WTC11 (cell line): ENCODE data around the gene ZEB1. TPM values are rescaled to one million over a fixed set of nuclear protein-coding genes. Genes with fewer than 3 reads are reported as not detected.

Experiments used
- ATAC-seq: fragments of 200-7000 bp; cut with Tn5 transposase; 2 replicates; pipeline ENCODE4 v1.10.0; 2021; ENCODE audit warnings: mild to moderate bottlenecking, moderate library complexity
- CTCF ChIA-PET: fragments of 300-600 bp; sonication (Branson Sonifier 250); formaldehyde crosslinking; loops from one replicate; lab custom pipeline; 2021; ENCODE audit warnings: antibody characterized with exemption; lab: Charles Lee
- POLR2A ChIA-PET: fragments of 350-600 bp; sonication (Branson Sonifier 250); formaldehyde crosslinking; loops from one replicate; lab custom pipeline; 2021; ENCODE audit warnings: antibody characterized with exemption; lab: Charles Lee
- DNase-seq: peaks from one replicate; pipeline ENCODE4 v3.0.0; 2021; ENCODE audit warnings: low spot score
- H3K27ac Mint-ChIP-seq: 2 replicates; pipeline ENCODE4 v1.8.0; 2021; ENCODE audit warnings: mixed read lengths
- H3K27me3 Mint-ChIP-seq: 2 replicates; pipeline ENCODE4 v1.8.0; 2021; ENCODE audit warnings: low read depth, mild to moderate bottlenecking, moderate library complexity, mixed read lengths
- H3K36me3 Mint-ChIP-seq: 2 replicates; pipeline ENCODE4 v1.8.0; 2021; ENCODE audit warnings: mixed read lengths
- H3K4me1 Mint-ChIP-seq: 2 replicates; pipeline ENCODE4 v1.8.0; 2022; ENCODE audit warnings: mixed read lengths
- H3K4me3 Mint-ChIP-seq: 2 replicates; pipeline ENCODE4 v1.8.0; 2021; ENCODE audit warnings: mild to moderate bottlenecking, moderate library complexity, mixed read lengths
- H3K9me3 Mint-ChIP-seq: 2 replicates; pipeline ENCODE4 v1.8.0; 2021; ENCODE audit warnings: mixed read lengths
- CREM ChIP-seq: sonication (generic); formaldehyde crosslinking; IDR thresholded peaks from 2 replicates; pipeline ENCODE4 v1.8.1; 2022; ENCODE audit warnings: mild to moderate bottlenecking, missing genetic modification reagents, moderate library complexity
- EMX1 ChIP-seq: fragments of 250-450 bp; sonication (Bioruptor Pico); IDR thresholded peaks from 2 replicates; pipeline ENCODE4 v1.8.0; 2021; ENCODE audit warnings: mild to moderate bottlenecking
- ESRRA ChIP-seq: sonication (generic); formaldehyde crosslinking; IDR thresholded peaks from 2 replicates; pipeline ENCODE4 v1.8.1; 2022; ENCODE audit warnings: mild to moderate bottlenecking, missing genetic modification reagents, borderline replicate concordance
- ETV6 ChIP-seq: sonication (generic); formaldehyde crosslinking; IDR thresholded peaks from 2 replicates; pipeline ENCODE4 v1.8.1; 2022; ENCODE audit warnings: mild to moderate bottlenecking, missing genetic modification reagents
- GRHL2 ChIP-seq: fragments of 250-450 bp; sonication (Bioruptor Pico); IDR thresholded peaks from 2 replicates; pipeline ENCODE4 v1.8.0; 2022; ENCODE audit warnings: mild to moderate bottlenecking, moderate library complexity; ENCODE audit not compliant: insufficient replicate concordance, severe bottlenecking
- GTF2I ChIP-seq: fragments of 250-450 bp; sonication (Bioruptor Pico); conservative IDR thresholded peaks from 2 replicates; pipeline ENCODE4 v1.4.0; 2021; ENCODE audit warnings: mild to moderate bottlenecking
- JAZF1 ChIP-seq: fragments of 250-450 bp; sonication (Bioruptor Pico); IDR thresholded peaks from 2 replicates; pipeline ENCODE4 v1.9.0; 2021; ENCODE audit warnings: moderate library complexity, mild to moderate bottlenecking, inconsistent platforms
- KAT7 ChIP-seq: sonication (generic); formaldehyde crosslinking; IDR thresholded peaks from 2 replicates; pipeline ENCODE4 v1.8.1; 2023; ENCODE audit warnings: missing genetic modification reagents, mild to moderate bottlenecking, borderline replicate concordance
- MXD4 ChIP-seq: fragments of 250-450 bp; sonication (Bioruptor Pico); IDR thresholded peaks from 2 replicates; pipeline ENCODE4 v1.8.0; 2021; ENCODE audit warnings: mild to moderate bottlenecking, moderate library complexity, borderline replicate concordance
- MYBL2 ChIP-seq: sonication (generic); formaldehyde crosslinking; IDR thresholded peaks from 2 replicates; pipeline ENCODE4 v1.8.1; 2023; ENCODE audit warnings: mild to moderate bottlenecking, moderate library complexity, missing genetic modification reagents
- NR2C2 ChIP-seq: sonication (generic); formaldehyde crosslinking; IDR thresholded peaks from 2 replicates; pipeline ENCODE4 v1.8.0; 2022; ENCODE audit warnings: mild to moderate bottlenecking, missing genetic modification reagents
- OVOL2 ChIP-seq: fragments of 250-450 bp; sonication (Bioruptor Pico); IDR thresholded peaks from 2 replicates; pipeline ENCODE4 v1.9.0; 2021; ENCODE audit warnings: mild to moderate bottlenecking, borderline replicate concordance
- PRRX2 ChIP-seq: fragments of 250-450 bp; sonication (Bioruptor Pico); IDR thresholded peaks from 2 replicates; pipeline ENCODE4 v1.8.0; 2021; ENCODE audit warnings: mild to moderate bottlenecking
- RELA ChIP-seq: sonication (generic); formaldehyde crosslinking; IDR thresholded peaks from 2 replicates; pipeline ENCODE4 v1.8.1; 2022; ENCODE audit warnings: missing genetic modification reagents, mild to moderate bottlenecking, borderline replicate concordance
- SMAD4 ChIP-seq: sonication (generic); formaldehyde crosslinking; IDR thresholded peaks from 2 replicates; pipeline ENCODE4 v1.8.0; 2022; ENCODE audit warnings: mild to moderate bottlenecking, missing genetic modification reagents
- TP53 ChIP-seq: sonication (generic); formaldehyde crosslinking; IDR thresholded peaks from 2 replicates; pipeline ENCODE4 v1.8.1; 2023; ENCODE audit warnings: mild to moderate bottlenecking, missing genetic modification reagents
- ZBTB21 ChIP-seq: sonication (generic); formaldehyde crosslinking; IDR thresholded peaks from 2 replicates; pipeline ENCODE4 v1.8.1; 2023; ENCODE audit warnings: mild to moderate bottlenecking, missing genetic modification reagents, borderline replicate concordance
- ZNF121 ChIP-seq: sonication (generic); formaldehyde crosslinking; IDR thresholded peaks from 2 replicates; pipeline ENCODE4 v1.8.0; 2023; ENCODE audit warnings: missing genetic modification reagents
- ZNF416 ChIP-seq: fragments of 250-450 bp; sonication (Bioruptor Pico); IDR thresholded peaks from 2 replicates; pipeline ENCODE4 v1.9.0; 2021; ENCODE audit warnings: mild to moderate bottlenecking, inconsistent platforms
- ZNF423 ChIP-seq: fragments of 250-450 bp; sonication (Bioruptor Pico); IDR thresholded peaks from 2 replicates; pipeline ENCODE4 v2.1.2; 2022; ENCODE audit warnings: mild to moderate bottlenecking, moderate library complexity
- ZNF671 ChIP-seq: fragments of 250-450 bp; sonication (Bioruptor Pico); IDR thresholded peaks from 2 replicates; pipeline ENCODE4 v1.8.0; 2021; ENCODE audit warnings: mild to moderate bottlenecking
- total RNA-seq: library from RNA; stranded (reverse); gene quantifications from 3 replicates; pipeline ENCODE4 v1.2.3, GENCODE V29; 2021
- TF ChIP-seq, protein P1 (sequence below): fragments of 250-450 bp; sonication (Bioruptor Pico); IDR thresholded peaks from 2 replicates; pipeline ENCODE4 v1.8.0; 2021; ENCODE audit warnings: mild to moderate bottlenecking
- TF ChIP-seq, protein P2 (sequence below): sonication (generic); formaldehyde crosslinking; IDR thresholded peaks from 2 replicates; pipeline ENCODE4 v1.8.1; 2023; ENCODE audit warnings: mild to moderate bottlenecking, missing genetic modification reagents, borderline replicate concordance
- TF ChIP-seq, protein P3 (sequence below): sonication (generic); formaldehyde crosslinking; IDR thresholded peaks from 2 replicates; pipeline ENCODE4 v1.8.1; 2023; ENCODE audit warnings: mild to moderate bottlenecking, missing genetic modification reagents, moderate library complexity
- TF ChIP-seq, protein P4 (sequence below): sonication (generic); formaldehyde crosslinking; conservative IDR thresholded peaks from 2 replicates; pipeline ENCODE4 v1.8.1; 2023; ENCODE audit warnings: mild to moderate bottlenecking, low read depth, missing genetic modification reagents, moderate library complexity
- TF ChIP-seq, protein P5 (sequence below): fragments of 250-450 bp; sonication (Bioruptor Pico); IDR thresholded peaks from 2 replicates; pipeline ENCODE4 v1.9.0; 2021; ENCODE audit warnings: moderate library complexity, mild to moderate bottlenecking, inconsistent platforms, borderline replicate concordance
- TF ChIP-seq, protein P6 (sequence below): sonication (generic); formaldehyde crosslinking; IDR thresholded peaks from 2 replicates; pipeline ENCODE4 v1.8.1; 2022; ENCODE audit warnings: mild to moderate bottlenecking, moderate library complexity, missing genetic modification reagents

ZEB1 gene
- total RNA-seq, 1 experiment from 2014 or later = 0.39 TPM

DNA sequence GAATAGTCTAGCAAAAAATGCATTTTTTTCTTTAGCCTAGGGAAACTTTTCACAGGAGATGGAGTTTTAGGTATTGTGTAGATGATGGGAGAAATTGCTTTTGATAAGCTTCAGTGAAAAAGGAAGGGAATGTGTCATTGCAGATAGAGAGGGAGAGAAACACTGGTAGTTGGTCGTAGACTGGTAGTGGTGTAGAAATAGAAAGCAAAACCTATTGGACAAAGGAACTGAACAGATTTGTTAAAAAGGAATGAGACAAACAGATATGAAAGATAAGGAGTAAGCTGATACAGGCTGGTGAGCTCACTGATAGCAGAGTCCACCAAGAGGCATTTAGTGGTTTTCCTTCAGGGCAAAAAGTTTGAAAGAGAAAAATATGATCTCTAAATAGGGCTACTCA is 94.3 kb downstream of the ZEB1 start:
- CTCF ChIA-PET = no interaction called here
- Mint-ChIP-seq H3K27ac (no peak overlapping the region), H3K36me3 (peaks cover 4% of the 10 kb centered on the region), H3K9me3 (peaks cover 17% of the 10 kb centered on the region), H3K4me3 (no peak overlapping the region), H3K4me1 (no peaks in the 10 kb centered on the region), H3K27me3 (no peaks in the 10 kb centered on the region)
- DNase-seq (no peak), ATAC-seq (no peak)
- POLR2A ChIA-PET = no interaction called here
- TF ChIP-seq OVOL2 = no peak
- no peak for TF ChIP-seq EMX1
- TF ChIP-seq ZNF671 = no peak
- TF ChIP-seq ZNF423 (CRISPR knock-in tag) = no peak
- no peak for TF ChIP-seq SMAD4 (CRISPR knock-in tag)
- no peak for TF ChIP-seq TP53 (CRISPR knock-in tag)
- TF ChIP-seq MYBL2 (CRISPR knock-in tag) = no peak
- TF ChIP-seq GTF2I (CRISPR knock-in tag) = no peak
- TF ChIP-seq KAT7 = no peak
- TF ChIP-seq, protein P1, sequence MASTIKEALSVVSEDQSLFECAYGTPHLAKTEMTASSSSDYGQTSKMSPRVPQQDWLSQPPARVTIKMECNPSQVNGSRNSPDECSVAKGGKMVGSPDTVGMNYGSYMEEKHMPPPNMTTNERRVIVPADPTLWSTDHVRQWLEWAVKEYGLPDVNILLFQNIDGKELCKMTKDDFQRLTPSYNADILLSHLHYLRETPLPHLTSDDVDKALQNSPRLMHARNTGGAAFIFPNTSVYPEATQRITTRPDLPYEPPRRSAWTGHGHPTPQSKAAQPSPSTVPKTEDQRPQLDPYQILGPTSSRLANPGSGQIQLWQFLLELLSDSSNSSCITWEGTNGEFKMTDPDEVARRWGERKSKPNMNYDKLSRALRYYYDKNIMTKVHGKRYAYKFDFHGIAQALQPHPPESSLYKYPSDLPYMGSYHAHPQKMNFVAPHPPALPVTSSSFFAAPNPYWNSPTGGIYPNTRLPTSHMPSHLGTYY = no peak
- TF ChIP-seq, protein P2, sequence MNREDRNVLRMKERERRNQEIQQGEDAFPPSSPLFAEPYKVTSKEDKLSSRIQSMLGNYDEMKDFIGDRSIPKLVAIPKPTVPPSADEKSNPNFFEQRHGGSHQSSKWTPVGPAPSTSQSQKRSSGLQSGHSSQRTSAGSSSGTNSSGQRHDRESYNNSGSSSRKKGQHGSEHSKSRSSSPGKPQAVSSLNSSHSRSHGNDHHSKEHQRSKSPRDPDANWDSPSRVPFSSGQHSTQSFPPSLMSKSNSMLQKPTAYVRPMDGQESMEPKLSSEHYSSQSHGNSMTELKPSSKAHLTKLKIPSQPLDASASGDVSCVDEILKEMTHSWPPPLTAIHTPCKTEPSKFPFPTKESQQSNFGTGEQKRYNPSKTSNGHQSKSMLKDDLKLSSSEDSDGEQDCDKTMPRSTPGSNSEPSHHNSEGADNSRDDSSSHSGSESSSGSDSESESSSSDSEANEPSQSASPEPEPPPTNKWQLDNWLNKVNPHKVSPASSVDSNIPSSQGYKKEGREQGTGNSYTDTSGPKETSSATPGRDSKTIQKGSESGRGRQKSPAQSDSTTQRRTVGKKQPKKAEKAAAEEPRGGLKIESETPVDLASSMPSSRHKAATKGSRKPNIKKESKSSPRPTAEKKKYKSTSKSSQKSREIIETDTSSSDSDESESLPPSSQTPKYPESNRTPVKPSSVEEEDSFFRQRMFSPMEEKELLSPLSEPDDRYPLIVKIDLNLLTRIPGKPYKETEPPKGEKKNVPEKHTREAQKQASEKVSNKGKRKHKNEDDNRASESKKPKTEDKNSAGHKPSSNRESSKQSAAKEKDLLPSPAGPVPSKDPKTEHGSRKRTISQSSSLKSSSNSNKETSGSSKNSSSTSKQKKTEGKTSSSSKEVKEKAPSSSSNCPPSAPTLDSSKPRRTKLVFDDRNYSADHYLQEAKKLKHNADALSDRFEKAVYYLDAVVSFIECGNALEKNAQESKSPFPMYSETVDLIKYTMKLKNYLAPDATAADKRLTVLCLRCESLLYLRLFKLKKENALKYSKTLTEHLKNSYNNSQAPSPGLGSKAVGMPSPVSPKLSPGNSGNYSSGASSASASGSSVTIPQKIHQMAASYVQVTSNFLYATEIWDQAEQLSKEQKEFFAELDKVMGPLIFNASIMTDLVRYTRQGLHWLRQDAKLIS = no peak
- TF ChIP-seq GRHL2 = no peak
- TF ChIP-seq ESRRA = no peak
- TF ChIP-seq RELA (CRISPR knock-in tag) = no peak
- TF ChIP-seq ZBTB21 (CRISPR knock-in tag) = no peak
- TF ChIP-seq, protein P3, sequence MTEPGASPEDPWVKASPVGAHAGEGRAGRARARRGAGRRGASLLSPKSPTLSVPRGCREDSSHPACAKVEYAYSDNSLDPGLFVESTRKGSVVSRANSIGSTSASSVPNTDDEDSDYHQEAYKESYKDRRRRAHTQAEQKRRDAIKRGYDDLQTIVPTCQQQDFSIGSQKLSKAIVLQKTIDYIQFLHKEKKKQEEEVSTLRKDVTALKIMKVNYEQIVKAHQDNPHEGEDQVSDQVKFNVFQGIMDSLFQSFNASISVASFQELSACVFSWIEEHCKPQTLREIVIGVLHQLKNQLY = no peak
- TF ChIP-seq ZNF416 (CRISPR knock-in tag) = no peak
- TF ChIP-seq, protein P4, sequence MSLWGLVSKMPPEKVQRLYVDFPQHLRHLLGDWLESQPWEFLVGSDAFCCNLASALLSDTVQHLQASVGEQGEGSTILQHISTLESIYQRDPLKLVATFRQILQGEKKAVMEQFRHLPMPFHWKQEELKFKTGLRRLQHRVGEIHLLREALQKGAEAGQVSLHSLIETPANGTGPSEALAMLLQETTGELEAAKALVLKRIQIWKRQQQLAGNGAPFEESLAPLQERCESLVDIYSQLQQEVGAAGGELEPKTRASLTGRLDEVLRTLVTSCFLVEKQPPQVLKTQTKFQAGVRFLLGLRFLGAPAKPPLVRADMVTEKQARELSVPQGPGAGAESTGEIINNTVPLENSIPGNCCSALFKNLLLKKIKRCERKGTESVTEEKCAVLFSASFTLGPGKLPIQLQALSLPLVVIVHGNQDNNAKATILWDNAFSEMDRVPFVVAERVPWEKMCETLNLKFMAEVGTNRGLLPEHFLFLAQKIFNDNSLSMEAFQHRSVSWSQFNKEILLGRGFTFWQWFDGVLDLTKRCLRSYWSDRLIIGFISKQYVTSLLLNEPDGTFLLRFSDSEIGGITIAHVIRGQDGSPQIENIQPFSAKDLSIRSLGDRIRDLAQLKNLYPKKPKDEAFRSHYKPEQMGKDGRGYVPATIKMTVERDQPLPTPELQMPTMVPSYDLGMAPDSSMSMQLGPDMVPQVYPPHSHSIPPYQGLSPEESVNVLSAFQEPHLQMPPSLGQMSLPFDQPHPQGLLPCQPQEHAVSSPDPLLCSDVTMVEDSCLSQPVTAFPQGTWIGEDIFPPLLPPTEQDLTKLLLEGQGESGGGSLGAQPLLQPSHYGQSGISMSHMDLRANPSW (CRISPR knock-in tag) = no peak
- no peak for TF ChIP-seq MXD4 (CRISPR knock-in tag)

DNA sequence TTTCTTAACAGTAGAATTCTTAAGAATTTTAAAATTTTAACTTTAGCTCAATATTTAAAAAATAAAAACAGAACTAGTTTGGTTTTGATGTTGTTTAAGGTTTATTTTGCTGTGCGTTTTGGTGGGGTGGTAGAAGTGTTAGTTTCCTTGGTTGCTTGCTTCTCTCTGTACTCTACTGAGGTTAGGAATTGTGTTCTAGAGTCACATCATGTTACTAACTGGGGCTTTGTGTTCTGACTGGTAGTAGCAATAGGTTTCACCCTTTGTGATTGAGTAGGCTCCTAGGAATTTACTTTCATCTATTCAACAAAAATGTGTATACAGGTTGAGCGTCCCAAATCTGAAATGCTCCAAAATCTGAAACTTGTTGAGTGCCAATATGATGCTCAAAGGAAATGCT is 99.5 kb downstream of the ZEB1 start:
- Mint-ChIP-seq H3K4me1 (no peaks in the 10 kb centered on the region), H3K27ac (no peak overlapping the region), H3K9me3 (no peaks in the 10 kb centered on the region), H3K27me3 (no peaks in the 10 kb centered on the region), H3K36me3 (no peaks in the 10 kb centered on the region), H3K4me3 (no peak overlapping the region)
- ATAC-seq (no peak), DNase-seq (no peak)
- ChIA-PET POLR2A (no interaction called here), CTCF (no interaction called here)
- TF ChIP-seq, protein P5, sequence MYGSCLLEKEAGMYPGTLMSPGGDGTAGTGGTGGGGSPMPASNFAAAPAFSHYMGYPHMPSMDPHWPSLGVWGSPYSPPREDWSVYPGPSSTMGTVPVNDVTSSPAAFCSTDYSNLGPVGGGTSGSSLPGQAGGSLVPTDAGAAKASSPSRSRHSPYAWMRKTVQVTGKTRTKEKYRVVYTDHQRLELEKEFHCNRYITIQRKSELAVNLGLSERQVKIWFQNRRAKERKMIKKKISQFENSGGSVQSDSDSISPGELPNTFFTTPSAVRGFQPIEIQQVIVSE (CRISPR knock-in tag) = no peak
- TF ChIP-seq PRRX2 (CRISPR knock-in tag) (no peak), NR2C2 (no peak), ETV6 (CRISPR knock-in tag) (no peak), CREM (CRISPR knock-in tag) (no peak), JAZF1 (CRISPR knock-in tag) (no peak), ZNF121 (CRISPR knock-in tag) (no peak)
- TF ChIP-seq, protein P6, sequence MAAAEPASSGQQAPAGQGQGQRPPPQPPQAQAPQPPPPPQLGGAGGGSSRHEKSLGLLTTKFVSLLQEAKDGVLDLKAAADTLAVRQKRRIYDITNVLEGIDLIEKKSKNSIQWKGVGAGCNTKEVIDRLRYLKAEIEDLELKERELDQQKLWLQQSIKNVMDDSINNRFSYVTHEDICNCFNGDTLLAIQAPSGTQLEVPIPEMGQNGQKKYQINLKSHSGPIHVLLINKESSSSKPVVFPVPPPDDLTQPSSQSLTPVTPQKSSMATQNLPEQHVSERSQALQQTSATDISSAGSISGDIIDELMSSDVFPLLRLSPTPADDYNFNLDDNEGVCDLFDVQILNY (CRISPR knock-in tag) = no peak
